Stimulated activated naive CD4-positive, alpha-beta T cell treated with Interleukin-2 at 50 U/mL for 16 hours (primary cell): Measurements from ENCODE around the gene UBR3.

Experiments used
- DNase-seq: peaks from one replicate; lab custom pipeline; 2025; lab: John Stamatoyannopoulos, UW

The UBR3 gene

DNA sequence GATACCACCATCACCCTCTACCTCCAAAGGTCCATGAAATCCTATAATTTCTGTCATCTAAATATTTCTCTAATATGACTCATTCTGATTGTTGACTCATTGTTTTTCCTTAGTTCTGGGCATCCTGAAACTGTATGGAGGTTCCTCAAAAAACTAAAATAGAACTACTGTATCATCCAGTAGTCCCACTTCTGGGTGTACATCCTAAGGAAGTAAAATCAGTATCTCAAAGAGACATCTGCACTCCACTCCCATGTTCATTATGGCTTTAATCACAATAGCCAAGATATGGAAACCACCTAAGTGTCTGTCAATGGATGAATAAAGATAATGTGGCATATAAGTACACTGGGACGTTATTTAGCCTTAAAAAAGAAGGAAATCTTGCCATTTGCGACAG lies 224.9 kb downstream of the UBR3 start:
- no peak for DNase-seq

- DNase-seq, result no peak
These were observed 227.7 kb downstream of the UBR3 start for GRCh38 chr2:170054997-170055396.

DNA sequence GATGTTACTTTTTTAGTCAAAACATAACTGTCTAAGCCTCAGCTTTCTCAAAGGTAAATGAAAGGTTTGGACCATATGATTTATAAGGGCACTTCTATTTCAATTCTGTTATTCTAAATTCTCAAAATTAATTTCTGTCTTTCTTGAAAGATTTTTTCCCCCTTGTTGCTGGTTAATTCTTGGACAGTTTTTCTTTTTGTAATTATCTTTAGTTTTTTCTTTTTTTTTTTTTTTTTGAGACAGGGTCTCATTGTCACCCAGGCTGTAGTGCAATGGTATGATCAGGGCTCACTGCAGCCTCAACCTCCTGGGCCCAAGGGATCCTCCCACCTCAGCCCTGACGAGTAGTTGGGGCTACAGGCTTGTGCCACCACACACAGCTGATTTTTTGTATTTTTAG lies 229.6 kb downstream of the UBR3 start:
- no peak for DNase-seq

DNA sequence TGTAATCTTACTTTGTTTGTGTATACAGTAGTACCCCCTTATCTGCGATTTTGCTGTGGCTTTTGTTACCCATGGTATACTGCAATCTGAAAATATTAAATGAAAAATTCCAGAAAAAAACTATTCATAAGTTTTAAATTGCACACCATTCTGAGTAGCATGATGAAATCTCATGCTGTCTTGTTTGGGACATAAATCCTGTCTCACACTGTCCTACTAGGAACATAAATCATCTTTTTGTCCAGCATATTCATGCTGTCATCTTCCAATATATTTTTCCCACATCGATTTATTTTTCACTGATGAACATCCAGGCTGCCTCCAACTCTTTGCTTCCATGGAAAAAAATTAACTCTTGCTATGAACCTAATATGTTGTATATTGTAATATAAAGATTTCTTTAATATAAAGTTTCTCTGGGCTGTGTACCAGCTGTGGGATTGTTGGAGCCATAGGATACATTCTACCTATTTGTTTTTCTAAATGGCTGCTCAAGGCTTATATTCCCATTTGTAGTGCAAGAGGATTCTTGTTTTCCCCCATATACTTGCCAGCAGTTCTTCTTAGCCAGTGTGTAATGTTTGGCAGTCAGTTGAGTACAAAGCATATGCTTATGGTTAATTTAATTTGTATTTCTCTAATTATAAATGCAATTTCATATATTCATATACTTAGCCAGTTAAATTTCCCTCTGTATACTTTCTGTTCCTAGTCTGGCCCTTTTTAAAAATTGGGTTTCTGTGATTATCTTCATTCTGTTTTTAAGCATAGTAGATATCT lies 236.4 kb downstream of the UBR3 start:
- DNase-seq, result no peak

GRCh38 chr2:170070778-170071177 lies 243.5 kb downstream of the UBR3 start:
- no peak for DNase-seq

DNA sequence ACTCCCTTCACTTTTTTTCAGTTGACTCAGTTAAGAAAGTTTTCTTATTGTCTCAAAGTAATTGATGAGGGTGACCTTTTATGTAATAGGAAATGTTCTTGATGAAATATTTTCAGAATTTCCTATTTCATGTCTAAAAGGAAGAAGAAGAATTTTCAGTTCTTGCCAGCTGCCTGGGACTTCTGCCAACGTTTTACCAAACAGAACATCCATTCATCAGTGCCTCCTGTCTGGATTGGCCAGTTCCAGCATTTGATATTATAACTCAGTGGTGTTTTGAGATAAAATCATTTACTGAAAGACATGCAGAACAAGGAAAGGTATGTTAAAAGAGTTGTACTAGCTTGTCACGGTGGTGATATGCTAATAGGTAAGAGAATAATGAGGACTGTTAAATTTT lies 246.0 kb downstream of the UBR3 start:
- DNase-seq, result no peak

- DNase-seq, result no peak
These were observed 248.9 kb downstream of the UBR3 start for GRCh38 chr2:170076189-170076588.

- DNase-seq, result no peak
These were observed 250.7 kb downstream of the UBR3 start for GRCh38 chr2:170077830-170078569.

GRCh38 chr2:170084820-170085491 lies 257.7 kb downstream of the UBR3 start:
- no peak for DNase-seq

DNA sequence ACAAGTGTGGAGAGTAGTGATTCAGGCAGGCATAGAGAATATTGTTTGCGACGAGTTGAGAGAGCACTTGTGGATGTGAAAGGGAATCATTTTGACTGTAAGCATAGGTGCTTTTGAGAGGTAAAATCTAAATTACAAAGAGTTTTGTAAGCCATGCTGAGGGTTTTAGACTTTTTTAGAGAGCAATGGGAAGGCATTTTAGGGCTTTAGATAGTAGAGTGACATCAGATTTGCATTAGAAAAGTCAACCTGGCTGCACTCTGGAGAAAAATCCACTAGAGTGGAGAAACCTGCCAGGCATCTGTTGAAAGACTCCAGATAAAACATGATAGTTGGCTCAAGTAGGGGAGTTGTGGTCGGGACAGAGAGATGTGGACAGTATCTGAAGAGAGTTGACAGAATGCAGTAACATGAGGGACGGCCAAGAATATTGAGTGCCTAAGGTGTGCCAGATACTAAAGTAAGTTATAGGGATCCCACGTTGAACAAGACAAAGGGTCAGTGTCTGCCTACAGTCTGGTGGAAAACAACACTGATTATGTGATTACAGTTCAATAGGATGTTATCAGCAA lies 258.9 kb downstream of the UBR3 start:
- no peak for DNase-seq

DNA sequence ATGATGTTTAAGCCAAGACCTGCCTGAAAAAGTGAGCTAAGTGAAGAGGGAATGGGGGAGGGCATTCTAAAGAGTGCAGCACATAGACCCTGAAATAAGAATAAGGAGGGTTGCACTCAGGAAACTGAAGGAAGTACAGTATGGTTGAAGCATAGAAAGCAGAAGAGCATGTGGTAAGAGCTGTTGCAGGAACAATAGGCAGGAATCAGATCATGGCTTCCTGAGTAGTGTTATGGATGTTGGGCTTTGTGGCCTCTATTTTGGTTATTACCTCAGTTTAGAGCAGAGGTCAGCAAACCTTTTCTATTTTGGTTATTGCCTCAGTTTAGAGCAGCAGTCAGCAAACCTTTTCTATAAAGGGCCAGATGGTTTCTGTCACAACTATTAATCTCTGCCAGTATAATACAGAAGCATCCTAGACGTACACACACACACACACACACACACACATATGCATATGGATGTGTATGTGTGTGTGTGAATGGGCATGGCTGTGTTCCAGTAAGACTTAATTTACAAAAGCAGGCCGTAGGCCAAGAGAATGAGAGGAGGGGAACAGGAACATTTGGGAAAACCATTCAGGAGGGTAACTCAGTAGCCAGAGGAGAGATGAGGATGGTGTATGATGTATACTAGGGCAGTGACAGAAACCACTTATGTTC lies 259.6 kb downstream of the UBR3 start:
- no peak for DNase-seq

DNA sequence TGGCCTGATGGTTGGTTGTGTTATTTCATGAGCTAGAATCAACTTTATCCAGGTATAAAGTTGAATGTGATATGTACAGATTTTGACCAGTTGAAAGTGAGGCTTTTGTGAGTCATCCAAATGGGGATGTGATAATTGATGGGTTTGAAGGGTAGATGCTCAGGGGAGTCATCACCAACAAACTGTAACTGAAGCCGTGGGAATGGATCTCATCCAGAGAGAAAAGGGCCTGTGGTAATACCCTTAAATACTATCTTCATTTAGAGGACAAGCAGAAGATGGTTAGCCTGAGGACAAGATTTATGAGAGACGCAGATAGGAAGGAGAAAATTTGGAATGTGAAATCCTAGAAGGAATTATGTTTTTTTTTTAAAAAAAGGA lies 260.1 kb downstream of the UBR3 start:
- DNase-seq, result no peak

DNA sequence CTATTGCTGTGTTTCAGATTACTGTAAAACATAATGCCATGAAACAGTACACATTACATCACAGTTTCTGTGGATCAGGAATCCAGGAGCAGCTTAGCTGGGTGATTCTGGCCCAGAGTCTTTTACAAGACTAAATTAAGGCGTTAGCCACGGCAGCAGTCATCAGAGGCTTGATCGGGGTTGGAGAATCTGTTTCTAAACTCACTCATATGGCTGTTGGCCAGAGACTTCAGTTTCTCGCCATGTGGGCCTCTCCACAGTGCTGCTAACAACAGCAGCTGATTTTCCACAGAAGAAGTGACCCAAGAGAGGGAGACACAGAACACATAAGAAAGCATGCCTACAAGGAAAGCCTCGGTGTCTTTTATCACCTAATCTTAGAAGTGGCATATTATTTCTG lies 261.5 kb downstream of the UBR3 start:
- DNase-seq, result no peak

- no peak for DNase-seq
These were observed 263.0 kb downstream of the UBR3 start for GRCh38 chr2:170090229-170090628.

DNA sequence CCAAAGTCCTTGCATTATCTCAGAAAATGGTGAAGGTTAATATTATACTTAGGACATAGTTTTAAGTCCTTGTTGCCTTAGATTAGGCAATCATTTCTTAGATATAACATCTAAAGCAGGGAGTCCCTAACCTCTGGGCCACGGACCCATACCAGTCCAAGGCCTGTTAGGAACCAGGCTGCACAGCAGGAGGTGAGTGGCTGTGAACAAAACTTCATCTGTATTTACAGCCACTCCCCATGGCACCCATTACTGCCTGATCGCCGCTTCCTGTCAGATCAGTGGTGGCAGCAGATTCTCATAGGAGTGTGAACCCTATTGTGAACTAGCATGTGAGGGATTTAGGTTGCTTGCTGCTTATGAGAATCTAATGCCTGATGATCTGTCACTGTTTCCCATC lies 264.2 kb downstream of the UBR3 start:
- no peak for DNase-seq

GRCh38 chr2:170092436-170093060 lies 265.3 kb downstream of the UBR3 start:
- no peak for DNase-seq

GRCh38 chr2:170095380-170095779 lies 268.1 kb downstream of the UBR3 start:
- DNase-seq, result no peak

DNA sequence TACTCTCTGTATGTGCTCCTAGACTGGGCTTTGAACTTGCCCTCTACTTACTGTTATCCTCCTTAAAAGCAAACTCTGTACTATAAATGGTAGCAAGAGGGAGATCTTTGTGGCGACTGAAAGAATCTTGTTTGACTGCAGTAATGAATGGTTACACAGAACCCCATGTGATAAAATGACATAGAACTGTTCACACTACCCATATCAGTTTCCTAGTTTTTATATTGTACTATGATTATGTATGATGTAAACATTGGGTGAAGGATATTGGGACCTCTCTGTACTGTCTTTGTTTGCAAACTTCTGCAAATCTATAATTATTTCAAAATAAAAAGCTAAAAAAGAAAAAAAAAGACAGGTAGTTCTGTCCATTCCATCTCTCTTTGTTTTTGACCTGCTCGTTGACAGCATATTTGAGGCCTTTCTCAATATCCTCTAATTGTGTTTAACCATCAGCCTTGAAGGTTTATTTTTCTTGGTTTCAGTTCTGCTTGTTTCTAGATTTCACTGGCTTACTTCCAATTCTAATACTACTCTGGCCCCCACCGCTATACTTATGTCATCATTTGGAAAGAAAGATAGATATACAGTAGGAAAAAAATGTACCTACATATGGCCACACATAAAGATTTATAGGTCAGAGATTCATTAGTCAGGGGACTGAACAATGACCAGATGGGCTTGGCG lies 271.5 kb downstream of the UBR3 start:
- no peak for DNase-seq

GRCh38 chr2:170101789-170102188 lies 274.5 kb downstream of the UBR3 start:
- no peak for DNase-seq

GRCh38 chr2:170106102-170106840 lies 279.0 kb downstream of the UBR3 start:
- DNase-seq, result no peak
